ENCODE data around the gene HRH1. TPM values are rescaled to one million over a fixed set of nuclear protein-coding genes. Genes with fewer than 3 reads are reported as not detected.
"Not testable (repeated sequence)": the region's sequence is repeated elsewhere in the genome, so short reads cannot be mapped to it uniquely, and the experiment has no call there.

Gene HRH1
- total RNA-seq, 1 donor from 2014 or later, result 28.6 TPM

DNA sequence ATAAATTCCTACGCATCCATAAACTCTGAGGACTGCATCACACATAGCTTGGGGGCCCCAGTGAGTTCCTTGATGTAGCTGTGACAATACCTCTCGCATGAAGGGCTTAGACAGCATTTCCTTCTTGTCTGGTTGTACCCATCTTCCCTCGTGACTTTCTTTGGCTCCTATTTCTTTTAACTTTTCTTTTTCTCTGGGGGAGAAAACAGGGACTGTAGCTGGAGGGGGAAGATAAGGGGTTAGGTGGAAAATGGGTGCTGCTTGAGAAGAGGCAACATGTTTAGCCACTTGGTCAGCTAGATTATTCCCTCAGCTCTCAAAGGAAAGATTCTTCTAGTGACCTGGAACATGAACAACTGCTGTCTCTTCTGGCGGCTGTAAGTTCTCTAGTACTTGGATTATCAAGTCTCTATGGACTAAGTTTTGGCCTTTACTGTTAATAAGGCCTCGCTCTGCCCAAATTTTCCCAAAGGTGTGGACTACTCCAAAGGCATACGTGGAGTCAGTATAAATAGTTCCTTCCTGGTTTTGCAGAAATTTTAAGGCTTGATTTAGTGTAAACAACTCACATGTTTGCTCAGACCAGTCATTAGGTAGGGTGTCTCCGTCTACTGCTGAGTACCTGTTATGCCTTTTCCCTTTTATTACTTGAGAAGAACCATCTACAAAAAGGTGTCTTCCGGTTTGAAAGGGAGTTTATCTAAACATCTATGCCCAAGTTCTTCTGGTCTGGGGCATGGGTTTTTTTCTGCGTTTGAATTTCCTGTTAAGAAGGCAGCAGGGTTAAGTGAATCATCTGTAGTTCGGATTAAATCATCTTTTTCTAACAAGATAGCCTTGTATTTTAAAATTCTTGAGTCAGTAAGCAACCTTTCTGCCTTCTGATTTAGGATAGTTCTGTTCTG is 96.9 kb downstream of the HRH1 start:
- no peak overlapping the region for H3K4me3 Mint-ChIP-seq (ENCODE audit: unreplicated experiment)
- peaks cover 15% of the 10 kb centered on the region for H3K4me1 Mint-ChIP-seq (ENCODE audit: unreplicated experiment)
- peaks cover 12% of the 10 kb centered on the region for H3K36me3 Mint-ChIP-seq (ENCODE audit: unreplicated experiment)
- peak overlapping the region; percentile 39 for H3K27ac Mint-ChIP-seq (ENCODE audit: unreplicated experiment)
- no peaks in the 10 kb centered on the region for H3K9me3 Mint-ChIP-seq (ENCODE audit: unreplicated experiment)
- TF ChIP-seq, protein P1, sequence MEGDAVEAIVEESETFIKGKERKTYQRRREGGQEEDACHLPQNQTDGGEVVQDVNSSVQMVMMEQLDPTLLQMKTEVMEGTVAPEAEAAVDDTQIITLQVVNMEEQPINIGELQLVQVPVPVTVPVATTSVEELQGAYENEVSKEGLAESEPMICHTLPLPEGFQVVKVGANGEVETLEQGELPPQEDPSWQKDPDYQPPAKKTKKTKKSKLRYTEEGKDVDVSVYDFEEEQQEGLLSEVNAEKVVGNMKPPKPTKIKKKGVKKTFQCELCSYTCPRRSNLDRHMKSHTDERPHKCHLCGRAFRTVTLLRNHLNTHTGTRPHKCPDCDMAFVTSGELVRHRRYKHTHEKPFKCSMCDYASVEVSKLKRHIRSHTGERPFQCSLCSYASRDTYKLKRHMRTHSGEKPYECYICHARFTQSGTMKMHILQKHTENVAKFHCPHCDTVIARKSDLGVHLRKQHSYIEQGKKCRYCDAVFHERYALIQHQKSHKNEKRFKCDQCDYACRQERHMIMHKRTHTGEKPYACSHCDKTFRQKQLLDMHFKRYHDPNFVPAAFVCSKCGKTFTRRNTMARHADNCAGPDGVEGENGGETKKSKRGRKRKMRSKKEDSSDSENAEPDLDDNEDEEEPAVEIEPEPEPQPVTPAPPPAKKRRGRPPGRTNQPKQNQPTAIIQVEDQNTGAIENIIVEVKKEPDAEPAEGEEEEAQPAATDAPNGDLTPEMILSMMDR (IDR thresholded peaks at IDR 0.05), result no peak
- H3K27me3 Mint-ChIP-seq (ENCODE audit: unreplicated experiment), result no peaks in the 10 kb centered on the region
- DNase-seq (ENCODE audit: extremely low spot score, unreplicated experiment), result no peak

- Mint-ChIP-seq H3K9me3 (ENCODE audit: unreplicated experiment) (no peaks in the 10 kb centered on the region), H3K36me3 (ENCODE audit: unreplicated experiment) (peaks cover 12% of the 10 kb centered on the region), H3K27me3 (ENCODE audit: unreplicated experiment) (no peaks in the 10 kb centered on the region), H3K4me3 (ENCODE audit: unreplicated experiment) (no peak overlapping the region), H3K27ac (ENCODE audit: unreplicated experiment) (no peak overlapping the region), H3K4me1 (ENCODE audit: unreplicated experiment) (peaks cover 15% of the 10 kb centered on the region)
- DNase-seq (ENCODE audit: extremely low spot score, unreplicated experiment), result no peak
- TF ChIP-seq, protein P1 (IDR thresholded peaks at IDR 0.05), result no peak
Measured at GRCh38 chr3:11251807-11252176, 97.5 kb downstream of the HRH1 start.

- Mint-ChIP-seq H3K27me3 (ENCODE audit: unreplicated experiment) (no peaks in the 10 kb centered on the region), H3K27ac (ENCODE audit: unreplicated experiment) (no peak overlapping the region), H3K36me3 (ENCODE audit: unreplicated experiment) (peaks cover 19% of the 10 kb centered on the region), H3K4me1 (ENCODE audit: unreplicated experiment) (peaks cover 11% of the 10 kb centered on the region), H3K4me3 (ENCODE audit: unreplicated experiment) (no peak overlapping the region), H3K9me3 (ENCODE audit: unreplicated experiment) (no peaks in the 10 kb centered on the region)
- TF ChIP-seq, protein P1 (IDR thresholded peaks at IDR 0.05), result no peak
- DNase-seq (ENCODE audit: extremely low spot score, unreplicated experiment), result no peak
Measured at GRCh38 chr3:11254876-11255275, 100.6 kb downstream of the HRH1 start.

DNA sequence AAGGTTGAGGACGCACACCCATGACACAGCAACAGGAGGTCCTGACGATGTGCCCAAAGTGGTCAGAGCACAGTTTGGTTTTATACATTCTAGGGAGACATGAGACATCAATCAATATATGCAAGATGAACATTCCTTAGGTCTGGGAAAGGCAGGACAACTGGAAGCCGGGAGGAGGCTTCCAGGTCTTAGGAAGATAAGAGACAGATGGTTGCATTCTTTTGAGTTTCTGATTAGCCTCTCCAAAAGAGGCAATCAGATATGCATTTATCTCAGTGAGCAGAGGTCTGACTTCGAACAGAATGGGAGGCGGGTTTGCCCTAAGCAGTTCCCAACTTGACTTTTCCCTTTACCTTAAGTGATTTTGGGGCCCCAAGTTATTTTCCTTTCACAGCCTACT is 101.2 kb downstream of the HRH1 start:
- not testable (repeated sequence) for H3K27ac Mint-ChIP-seq (ENCODE audit: unreplicated experiment); H3K4me3 Mint-ChIP-seq (ENCODE audit: unreplicated experiment); H3K9me3 Mint-ChIP-seq (ENCODE audit: unreplicated experiment); H3K27me3 Mint-ChIP-seq (ENCODE audit: unreplicated experiment); DNase-seq (ENCODE audit: extremely low spot score, unreplicated experiment)
- Mint-ChIP-seq H3K36me3 (ENCODE audit: unreplicated experiment) (peaks cover 23% of the 10 kb centered on the region), H3K4me1 (ENCODE audit: unreplicated experiment) (peaks cover 11% of the 10 kb centered on the region)

DNA sequence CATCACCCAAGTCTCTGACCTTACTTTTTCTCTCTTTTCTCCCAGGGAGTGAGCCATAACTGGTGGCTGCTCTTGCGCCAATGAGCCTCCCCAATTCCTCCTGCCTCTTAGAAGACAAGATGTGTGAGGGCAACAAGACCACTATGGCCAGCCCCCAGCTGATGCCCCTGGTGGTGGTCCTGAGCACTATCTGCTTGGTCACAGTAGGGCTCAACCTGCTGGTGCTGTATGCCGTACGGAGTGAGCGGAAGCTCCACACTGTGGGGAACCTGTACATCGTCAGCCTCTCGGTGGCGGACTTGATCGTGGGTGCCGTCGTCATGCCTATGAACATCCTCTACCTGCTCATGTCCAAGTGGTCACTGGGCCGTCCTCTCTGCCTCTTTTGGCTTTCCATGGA is 104.7 kb downstream of the HRH1 start:
- H3K4me1 Mint-ChIP-seq (ENCODE audit: unreplicated experiment), result no peaks in the 10 kb centered on the region
- no peaks in the 10 kb centered on the region for H3K9me3 Mint-ChIP-seq (ENCODE audit: unreplicated experiment)
- H3K36me3 Mint-ChIP-seq (ENCODE audit: unreplicated experiment), result peaks cover 29% of the 10 kb centered on the region
- DNase-seq (ENCODE audit: extremely low spot score, unreplicated experiment), result no peak
- H3K27me3 Mint-ChIP-seq (ENCODE audit: unreplicated experiment), result no peaks in the 10 kb centered on the region
- no peak overlapping the region for H3K4me3 Mint-ChIP-seq (ENCODE audit: unreplicated experiment)
- TF ChIP-seq, protein P1 (IDR thresholded peaks at IDR 0.05), result no peak
- no peak overlapping the region for H3K27ac Mint-ChIP-seq (ENCODE audit: unreplicated experiment)

Data from osteocyte (in vitro differentiated cells).